Suprapubic skin (tissue), 3 donors: ENCODE measurements around the gene ZFP90.

Experiments used
- CTCF ChIP-seq, 2 donors: fragments of 200-600 bp in 1 of 2; fragments of 450-650 bp in 1 of 2; sonication (generic) in 1 of 2; IDR thresholded peaks; one replicate each; pipeline ENCODE4 v1.5.1; 2016 to 2019; ENCODE audit warnings: antibody characterized with exemption in 2 of 2, mild to moderate bottlenecking in 1 of 2, moderate library complexity in 1 of 2
- POLR2AphosphoS5 ChIP-seq, 3 donors: sonication (generic); formaldehyde crosslinking; IDR thresholded peaks; one replicate each; pipeline ENCODE4 v1.6.1; 2017; ENCODE audit warnings: antibody characterized with exemption in 3 of 3

GRCh38 chr16:68504066-68504465 lies 35.0 kb upstream of the ZFP90 start:
- TF ChIP-seq POLR2AphosphoS5 (IDR thresholded peaks at IDR 0.05) (no peak), CTCF (IDR thresholded peaks at IDR 0.05) (no peak)
